ENCODE data around the gene OR2AE1.
"Not testable (repeated sequence)": the region's sequence is repeated elsewhere in the genome, so short reads cannot be mapped to it uniquely, and the experiment has no call there.

OR2AE1 gene

GRCh38 chr7:99876933-99877332 lies at the start of gene OR2AE1:
OR2AE1 (minus strand) TSS chr7:99877033; CDS start chr7:99877033, 0 bp downstream.
- no peak for DNase-seq

GRCh38 chr7:99926321-99926720 lies 49.5 kb upstream of the OR2AE1 start:
- no peak for DNase-seq

- no peak for DNase-seq
These were observed 46.4 kb upstream of the OR2AE1 start for GRCh38 chr7:99923200-99923599.

- DNase-seq: no peak
These were observed 43.3 kb upstream of the OR2AE1 start for GRCh38 chr7:99920149-99920548.

- DNase-seq: no peak
These were observed 42.9 kb upstream of the OR2AE1 start for GRCh38 chr7:99919814-99920112.

GRCh38 chr7:99918959-99919813 lies 42.4 kb upstream of the OR2AE1 start, which contains the start of gene TRIM4:
TRIM4 (minus strand) TSS chr7:99919530; CDS start chr7:99919401, 129 bp downstream.
- peak; percentile 95 for DNase-seq

GRCh38 chr7:99910976-99911375 lies 34.1 kb upstream of the OR2AE1 start:
- DNase-seq: no peak

- no peak for DNase-seq
These were observed 24.7 kb upstream of the OR2AE1 start for GRCh38 chr7:99901581-99901980.

- DNase-seq: no peak
These were observed 23.1 kb upstream of the OR2AE1 start for GRCh38 chr7:99899830-99900519.

- DNase-seq: no peak
These were observed 22.0 kb upstream of the OR2AE1 start for GRCh38 chr7:99898836-99899235.

- DNase-seq: no peak
These were observed 21.2 kb upstream of the OR2AE1 start for GRCh38 chr7:99898023-99898357.

GRCh38 chr7:99897322-99898022 lies 20.6 kb upstream of the OR2AE1 start:
- peak; percentile 26 for DNase-seq

GRCh38 chr7:99894738-99895137 lies 17.9 kb upstream of the OR2AE1 start:
- DNase-seq: no peak

- DNase-seq: no peak
These were observed 16.4 kb upstream of the OR2AE1 start for GRCh38 chr7:99893280-99893679.

GRCh38 chr7:99890348-99890747 lies 13.5 kb upstream of the OR2AE1 start:
- DNase-seq: not testable (repeated sequence)

GRCh38 chr7:99888366-99888765 lies 11.5 kb upstream of the OR2AE1 start:
- DNase-seq: not testable (repeated sequence)

- DNase-seq: no peak
These were observed 4.5 kb upstream of the OR2AE1 start for GRCh38 chr7:99881370-99881769.

- DNase-seq: no peak
These were observed 342 bp downstream of the OR2AE1 start for GRCh38 chr7:99876491-99876890.

- DNase-seq: no peak
These were observed 8.6 kb downstream of the OR2AE1 start for GRCh38 chr7:99868246-99868645.

GRCh38 chr7:99867477-99867876 lies 9.4 kb downstream of the OR2AE1 start:
- DNase-seq: not testable (repeated sequence)

GRCh38 chr7:99863847-99864440 lies 12.9 kb downstream of the OR2AE1 start:
- no peak for DNase-seq

GRCh38 chr7:99860281-99861127 lies 16.3 kb downstream of the OR2AE1 start:
- no peak for DNase-seq

Data from activated CD4-positive, alpha-beta T cell treated with anti-CD3 and anti-CD28 coated beads, Interleukin-2, amount 50 U/mL, for 16 hours (primary cell).